Upper lobe of right lung (tissue), 1 donor: ENCODE measurements around the gene GP2. TPM values are rescaled to one million over a fixed set of nuclear protein-coding genes. Genes with fewer than 3 reads are reported as not detected.

ENCODE experiments used
- ATAC-seq: fragments of 200-7000 bp; cut with Tn5 transposase; one replicate; pipeline ENCODE4 v1.9.1; 2020; ENCODE audit warnings: mild to moderate bottlenecking, moderate library complexity
- DNase-seq: peaks from one replicate; pipeline ENCODE4 v3.0.0-alpha.2; 2020
- H3K27ac ChIP-seq: fragments of 200-600 bp; one replicate; pipeline ENCODE4 v1.8.0; 2022
- H3K27me3 ChIP-seq: fragments of 200-600 bp; one replicate; pipeline ENCODE4 v1.8.0; 2022; ENCODE audit warnings: mild to moderate bottlenecking
- H3K36me3 ChIP-seq: fragments of 200-600 bp; one replicate; pipeline ENCODE4 v1.8.0; 2022
- H3K4me1 ChIP-seq: fragments of 200-600 bp; one replicate; pipeline ENCODE4 v1.8.0; 2022
- H3K4me3 ChIP-seq: fragments of 200-600 bp; one replicate; pipeline ENCODE4 v1.8.0; 2022; ENCODE audit warnings: mild to moderate bottlenecking
- H3K9me3 ChIP-seq: fragments of 200-600 bp; one replicate; pipeline ENCODE4 v1.8.0; 2022
- intact Hi-C: fragments of 100-400 bp; cut with DNase I; formaldehyde crosslinking; loops from one replicate; pipeline ENCODE4 v1.11.0; 2022
- total RNA-seq: library from RNA; stranded (reverse); fragmentation: NEBNext Ultra II Directional; extraction: Animal tissue kit (Norgen Biotek cat#: 25700); gene quantifications from one replicate; pipeline ENCODE4 v1.2.1, GENCODE V29; 2021
- TF ChIP-seq, protein P1 (sequence below): fragments of 200-600 bp; IDR thresholded peaks from one replicate; pipeline ENCODE4 v1.8.0; 2022; ENCODE audit warnings: antibody characterized with exemption
- donor health status: DM: no; HTN: yes; CAD: no; lungs with severe emphysema.

Gene GP2
- total RNA-seq, 1 donor from 2014 or later = not detected

DNA sequence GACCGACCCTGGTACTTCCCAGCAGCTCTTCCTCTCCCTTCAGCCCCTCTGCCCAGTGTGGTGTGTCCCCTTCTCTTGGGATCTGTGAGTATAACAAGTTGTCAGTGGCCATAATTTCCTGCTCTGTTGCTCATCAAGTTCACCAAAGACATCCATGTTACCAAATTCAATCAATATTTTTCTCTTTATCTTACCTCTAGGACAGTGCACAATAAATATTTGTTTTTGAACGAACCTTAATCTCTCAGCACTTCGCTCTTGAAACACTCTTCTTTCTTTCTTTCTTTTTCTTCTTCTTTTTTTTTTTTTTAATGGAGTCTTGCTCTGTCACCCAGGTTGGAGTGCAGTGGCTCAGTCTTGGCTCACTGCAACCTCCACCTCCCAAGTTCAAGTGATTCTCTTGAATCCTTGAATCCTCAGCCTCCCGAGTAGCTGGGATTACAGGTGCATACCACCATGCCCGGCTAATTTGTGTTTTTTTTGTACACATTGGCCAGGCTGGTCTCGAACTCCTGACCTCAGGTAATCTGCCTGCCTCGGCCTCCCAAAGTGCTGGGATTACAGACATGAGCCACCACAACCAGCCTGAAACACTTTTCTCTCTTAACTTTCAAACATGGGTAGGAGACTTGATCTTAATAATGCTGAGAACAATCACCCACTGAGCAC is 27.9 kb upstream of the GP2 start:
- intact Hi-C loops = no loop called here
- ATAC-seq (no peak), DNase-seq (no peak)
- TF ChIP-seq, protein P1, sequence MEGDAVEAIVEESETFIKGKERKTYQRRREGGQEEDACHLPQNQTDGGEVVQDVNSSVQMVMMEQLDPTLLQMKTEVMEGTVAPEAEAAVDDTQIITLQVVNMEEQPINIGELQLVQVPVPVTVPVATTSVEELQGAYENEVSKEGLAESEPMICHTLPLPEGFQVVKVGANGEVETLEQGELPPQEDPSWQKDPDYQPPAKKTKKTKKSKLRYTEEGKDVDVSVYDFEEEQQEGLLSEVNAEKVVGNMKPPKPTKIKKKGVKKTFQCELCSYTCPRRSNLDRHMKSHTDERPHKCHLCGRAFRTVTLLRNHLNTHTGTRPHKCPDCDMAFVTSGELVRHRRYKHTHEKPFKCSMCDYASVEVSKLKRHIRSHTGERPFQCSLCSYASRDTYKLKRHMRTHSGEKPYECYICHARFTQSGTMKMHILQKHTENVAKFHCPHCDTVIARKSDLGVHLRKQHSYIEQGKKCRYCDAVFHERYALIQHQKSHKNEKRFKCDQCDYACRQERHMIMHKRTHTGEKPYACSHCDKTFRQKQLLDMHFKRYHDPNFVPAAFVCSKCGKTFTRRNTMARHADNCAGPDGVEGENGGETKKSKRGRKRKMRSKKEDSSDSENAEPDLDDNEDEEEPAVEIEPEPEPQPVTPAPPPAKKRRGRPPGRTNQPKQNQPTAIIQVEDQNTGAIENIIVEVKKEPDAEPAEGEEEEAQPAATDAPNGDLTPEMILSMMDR = no peak
- Histone ChIP-seq H3K9me3 (no peaks in the 10 kb centered on the region), H3K27me3 (peaks cover 6% of the 10 kb centered on the region), H3K36me3 (no peaks in the 10 kb centered on the region), H3K27ac (no peak overlapping the region), H3K4me3 (no peak overlapping the region), H3K4me1 (no peaks in the 10 kb centered on the region)

DNA sequence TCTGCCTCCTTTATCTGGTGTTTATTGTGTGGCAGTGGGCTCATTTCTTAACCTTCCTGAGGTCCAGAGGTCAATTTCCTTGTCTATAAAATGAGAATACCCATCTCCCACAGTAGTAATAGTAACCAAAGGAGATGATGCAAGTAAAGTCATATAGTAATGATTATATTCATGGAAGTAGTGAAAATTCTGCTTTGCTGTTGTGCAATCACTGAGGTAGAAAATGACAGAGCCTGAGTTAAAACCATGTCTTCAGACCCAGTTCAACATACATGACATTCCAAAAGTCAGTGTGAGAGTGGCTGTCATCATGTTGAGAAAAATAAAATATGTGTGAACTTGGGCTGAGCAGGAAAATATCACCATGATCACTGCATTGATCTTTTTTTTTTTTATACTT is 26.1 kb upstream of the GP2 start:
- Histone ChIP-seq H3K36me3 (no peaks in the 10 kb centered on the region), H3K27me3 (peaks cover 15% of the 10 kb centered on the region), H3K27ac (no peak overlapping the region), H3K4me3 (no peak overlapping the region), H3K9me3 (no peaks in the 10 kb centered on the region), H3K4me1 (no peaks in the 10 kb centered on the region)
- ATAC-seq (no peak), DNase-seq (no peak)
- TF ChIP-seq, protein P1 = no peak
- intact Hi-C loops = no loop called here

DNA sequence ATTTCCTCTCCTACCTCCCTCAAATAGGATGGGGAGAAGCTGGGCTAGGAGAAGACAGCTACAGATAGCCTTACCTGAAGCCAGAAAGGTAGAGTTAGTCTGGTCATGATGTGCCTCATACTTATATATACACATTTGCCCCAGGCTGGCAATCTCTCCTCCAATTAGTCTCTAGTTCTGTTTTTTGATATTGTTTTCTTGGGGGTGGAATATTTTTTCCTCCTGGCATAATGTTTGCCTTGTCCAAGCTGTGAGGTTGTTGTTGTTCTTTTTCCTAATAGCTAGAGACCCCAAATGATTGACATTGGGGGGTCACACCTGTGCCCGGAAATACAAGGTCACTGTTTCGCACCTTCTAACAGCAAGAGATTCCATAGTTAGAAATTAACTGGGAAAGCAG is 25.3 kb upstream of the GP2 start, which contains the start of gene UMOD:
Gene UMOD (minus strand): TSS at position 101 of the 400 bp plus-strand sequence. CDS start 1,978 bp downstream, outside the sequence.
- no peak for ATAC-seq
- TF ChIP-seq, protein P1 = no peak
- intact Hi-C loops = no loop called here
- Histone ChIP-seq H3K36me3 (no peaks in the 10 kb centered on the region), H3K27ac (no peak within 1 kb of the TSS), H3K9me3 (no peaks in the 10 kb centered on the region), H3K4me3 (no peak within 1 kb of the TSS), H3K27me3 (peaks cover 13% of the 10 kb centered on the region), H3K4me1 (no peaks in the 10 kb centered on the region)
- DNase-seq = no peak

DNA sequence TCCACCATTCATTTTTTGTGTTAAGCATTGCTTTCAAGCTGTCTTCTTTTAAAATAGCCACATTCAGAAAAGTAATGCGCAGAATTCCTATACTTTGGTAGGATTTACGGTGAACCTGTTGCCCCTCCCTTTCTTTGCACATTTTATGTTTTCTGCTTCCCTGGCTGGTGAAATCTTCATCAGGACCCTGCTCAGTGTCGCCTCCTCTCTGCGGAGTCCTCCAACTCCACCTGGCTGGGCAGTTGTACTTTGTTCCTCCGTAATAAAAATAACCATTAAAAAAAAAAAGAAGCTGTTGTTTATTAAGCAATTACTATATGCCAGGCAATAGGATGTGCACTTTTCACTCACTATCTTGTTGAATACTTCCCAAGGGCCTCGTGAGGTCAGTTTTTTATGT is 22.3 kb upstream of the GP2 start:
- DNase-seq (no peak), ATAC-seq (no peak)
- Histone ChIP-seq H3K4me3 (no peak overlapping the region), H3K27me3 (peaks cover 13% of the 10 kb centered on the region), H3K9me3 (no peaks in the 10 kb centered on the region), H3K27ac (no peak overlapping the region), H3K4me1 (no peaks in the 10 kb centered on the region), H3K36me3 (no peaks in the 10 kb centered on the region)
- intact Hi-C loops = no loop called here
- TF ChIP-seq, protein P1 = no peak

DNA sequence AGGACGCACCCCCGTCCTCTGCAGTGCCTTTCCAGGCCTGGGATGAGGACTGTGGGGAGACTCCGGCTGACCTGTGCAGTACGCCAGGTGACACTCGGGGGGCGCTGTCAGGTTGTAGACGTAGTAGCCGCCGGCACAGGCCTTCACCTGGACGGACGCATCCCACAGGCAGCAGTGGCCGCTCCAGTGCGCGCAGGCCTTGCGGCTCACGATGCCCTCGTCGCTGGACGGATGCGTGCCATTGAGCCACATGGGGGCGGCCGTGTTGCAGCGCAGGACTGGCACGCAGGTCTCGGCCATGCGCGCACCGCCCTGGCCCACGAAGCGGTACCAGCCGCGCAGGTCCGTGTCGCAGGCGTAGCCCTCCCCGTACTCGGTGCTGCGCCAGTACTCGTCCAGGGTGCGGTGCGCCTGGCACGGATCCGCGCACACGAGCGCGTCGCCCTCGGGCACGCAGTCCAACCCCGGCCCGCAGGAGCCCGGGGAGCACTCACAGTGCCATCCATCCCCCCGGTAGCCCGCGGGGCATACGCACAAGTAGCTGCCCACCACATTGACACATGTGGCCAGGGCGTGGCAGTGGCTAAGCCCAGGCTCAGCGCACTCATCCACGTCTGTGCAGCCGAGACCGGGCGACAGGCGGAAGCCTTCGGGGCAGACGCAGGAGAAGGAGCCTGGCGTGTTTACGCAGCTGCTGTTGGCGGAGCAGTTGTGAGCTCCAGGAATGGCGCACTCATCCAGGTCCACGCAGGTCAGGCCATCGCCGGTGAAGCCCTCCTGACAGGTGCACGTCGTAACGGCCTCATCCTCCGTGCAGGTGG is 21.3 kb upstream of the GP2 start:
- intact Hi-C loops = no loop called here
- no peaks in the 10 kb centered on the region for H3K36me3 ChIP-seq
- DNase-seq (no peak), ATAC-seq (peak; percentile 36)
- TF ChIP-seq, protein P1 = peak; percentile 7
- H3K27ac ChIP-seq = no peak overlapping the region
- H3K4me3 ChIP-seq = no peak overlapping the region
- H3K27me3 ChIP-seq = peaks cover 13% of the 10 kb centered on the region
- no peaks in the 10 kb centered on the region for H3K9me3 ChIP-seq
- no peaks in the 10 kb centered on the region for H3K4me1 ChIP-seq
